Hippocampal formation (tissue), 2 donors: ENCODE measurements around the gene NHLRC2.
"Not testable (repeated sequence)": the region's sequence is repeated elsewhere in the genome, so short reads cannot be mapped to it uniquely, and the experiment has no call there.

Experiments
- DNase-seq, 2 donors: peaks; one replicate each; lab custom pipeline; 2025; lab: John Stamatoyannopoulos, UW

The NHLRC2 gene, protein sequence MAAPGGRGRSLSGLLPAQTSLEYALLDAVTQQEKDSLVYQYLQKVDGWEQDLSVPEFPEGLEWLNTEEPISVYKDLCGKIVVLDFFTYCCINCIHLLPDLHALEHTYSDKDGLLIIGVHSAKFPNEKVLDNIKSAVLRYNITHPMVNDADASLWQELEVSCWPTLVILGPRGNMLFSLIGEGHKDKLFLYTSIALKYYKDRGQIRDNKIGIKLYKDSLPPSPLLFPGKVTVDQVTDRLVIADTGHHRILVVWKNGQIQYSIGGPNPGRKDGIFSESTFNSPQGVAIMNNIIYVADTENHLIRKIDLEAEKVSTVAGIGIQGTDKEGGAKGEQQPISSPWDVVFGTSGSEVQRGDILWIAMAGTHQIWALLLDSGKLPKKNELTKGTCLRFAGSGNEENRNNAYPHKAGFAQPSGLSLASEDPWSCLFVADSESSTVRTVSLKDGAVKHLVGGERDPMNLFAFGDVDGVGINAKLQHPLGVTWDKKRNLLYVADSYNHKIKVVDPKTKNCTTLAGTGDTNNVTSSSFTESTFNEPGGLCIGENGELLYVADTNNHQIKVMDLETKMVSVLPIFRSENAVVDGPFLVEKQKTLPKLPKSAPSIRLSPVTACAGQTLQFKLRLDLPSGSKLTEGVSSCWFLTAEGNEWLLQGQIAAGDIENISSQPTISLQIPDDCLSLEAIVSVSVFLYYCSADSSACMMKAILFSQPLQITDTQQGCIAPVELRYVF

GRCh38 chr10:113854013-113854760 lies at the start of gene NHLRC2, which contains the start of gene DCLRE1A:
Gene NHLRC2 (plus strand): TSS chr10:113854661. CDS start chr10:113854873, 212 bp downstream.
Gene DCLRE1A (minus strand): TSS chr10:113854082. CDS start chr10:113853182, 900 bp downstream.
- DNase-seq, result peak; percentile 74 to 81

GRCh38 chr10:113806503-113806902 lies 48.0 kb upstream of the NHLRC2 start:
- DNase-seq, result no peak

DNA sequence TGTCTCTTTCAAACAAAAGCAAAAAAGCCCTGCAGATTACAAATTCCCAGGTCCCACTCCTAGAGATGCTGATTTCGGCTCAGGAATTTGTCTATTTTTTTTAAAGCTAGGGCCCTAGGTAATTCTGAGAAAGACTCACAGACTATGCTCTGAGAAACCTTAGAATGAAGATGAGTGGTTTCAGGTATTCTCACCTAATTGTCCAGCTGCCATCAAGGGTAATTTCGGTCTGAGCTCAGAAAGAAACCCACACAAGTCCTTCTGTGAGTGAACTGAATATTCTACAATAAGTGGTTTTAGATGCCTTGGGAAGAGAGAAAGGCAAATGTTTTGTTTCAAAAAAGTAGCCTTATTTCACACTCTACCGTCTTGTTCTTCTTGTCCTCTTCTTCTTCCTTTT lies 46.3 kb upstream of the NHLRC2 start:
- no peak for DNase-seq

- DNase-seq, result not testable (repeated sequence)
Measured at GRCh38 chr10:113814700-113815099, 39.8 kb upstream of the NHLRC2 start.

DNA sequence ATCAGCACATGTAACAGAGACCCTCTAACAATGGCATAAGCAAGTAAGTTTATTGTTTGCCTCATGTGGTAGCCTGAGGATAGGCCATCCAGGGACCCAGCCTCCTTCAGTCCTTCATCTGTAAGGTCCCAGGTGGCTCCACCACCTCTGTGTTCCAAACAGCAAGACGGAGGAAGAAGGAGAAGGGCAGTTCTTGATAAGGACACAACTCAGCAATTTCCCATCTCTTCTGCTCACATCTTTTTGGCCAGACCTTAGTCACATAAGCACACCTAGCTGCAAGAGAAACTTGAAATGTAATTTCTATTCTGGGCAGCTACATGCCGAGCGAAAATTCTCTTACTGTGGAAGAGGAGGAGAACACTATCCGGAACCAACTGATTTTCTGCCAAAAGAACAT lies 34.5 kb upstream of the NHLRC2 start:
- no peak for DNase-seq

DNA sequence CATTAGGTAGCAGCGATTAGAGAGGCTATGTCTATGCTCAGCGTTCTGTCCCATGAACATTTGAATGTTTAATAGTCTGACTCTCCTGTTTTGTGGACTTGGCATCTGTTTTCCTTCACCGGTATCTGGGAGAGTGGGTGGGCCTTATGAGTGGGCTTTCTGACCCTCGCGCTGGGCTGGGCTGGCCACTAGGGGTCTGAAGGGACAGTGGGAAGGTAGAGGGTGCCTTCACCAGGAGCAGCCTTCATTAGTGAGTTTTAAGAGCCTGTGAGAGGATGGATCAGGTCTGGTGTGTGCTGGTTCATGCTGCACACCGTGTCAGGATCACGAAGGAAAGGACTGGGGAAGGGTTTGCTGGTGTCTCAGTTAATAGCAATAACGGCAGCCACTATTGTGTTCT lies 34.0 kb upstream of the NHLRC2 start:
- DNase-seq, result no peak

- not testable (repeated sequence) for DNase-seq
Measured at GRCh38 chr10:113821306-113821705, 33.2 kb upstream of the NHLRC2 start.

DNA sequence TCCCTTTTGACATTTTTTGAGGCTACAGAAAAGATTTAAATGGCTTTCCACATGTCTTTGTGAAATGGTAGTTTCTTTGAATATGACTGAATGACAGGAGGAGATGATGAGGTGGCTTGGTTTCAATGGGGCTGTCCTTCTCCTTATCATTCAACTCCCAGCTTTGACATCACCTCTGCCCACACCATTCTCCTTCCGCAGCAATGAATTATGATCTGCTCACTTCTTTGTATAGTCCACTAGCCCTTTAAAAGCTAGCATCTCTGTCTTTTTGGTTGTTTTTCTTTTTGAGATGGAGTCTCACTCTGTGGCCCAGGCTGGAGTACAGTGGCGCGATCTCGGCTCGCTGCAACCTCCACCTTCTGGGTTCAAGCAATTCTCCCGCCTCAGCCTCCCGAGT lies 32.3 kb upstream of the NHLRC2 start:
- DNase-seq, result no peak

- no peak for DNase-seq
Measured at GRCh38 chr10:113823389-113823788, 31.1 kb upstream of the NHLRC2 start.

DNA sequence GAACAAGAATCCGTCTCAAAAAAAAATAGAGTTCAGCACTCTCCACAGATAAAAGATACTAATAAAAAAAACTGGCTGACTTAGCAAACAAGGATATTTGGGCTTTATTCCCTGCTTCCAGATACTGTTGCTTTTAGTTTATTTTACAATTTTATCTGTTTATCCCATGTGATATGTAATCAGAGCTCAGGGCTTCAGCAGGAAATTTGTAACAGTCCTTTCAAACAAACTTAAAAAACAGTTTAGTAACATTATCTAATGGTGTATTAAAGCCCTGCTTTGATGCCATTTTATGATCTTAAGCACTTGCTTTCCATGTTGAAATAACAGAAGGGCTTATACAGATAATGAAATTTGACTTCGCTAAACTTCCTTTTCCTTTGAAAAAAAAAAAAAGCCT lies 28.7 kb upstream of the NHLRC2 start:
- no peak for DNase-seq

- not testable (repeated sequence) for DNase-seq
Measured at GRCh38 chr10:113828567-113828966, 25.9 kb upstream of the NHLRC2 start.

DNA sequence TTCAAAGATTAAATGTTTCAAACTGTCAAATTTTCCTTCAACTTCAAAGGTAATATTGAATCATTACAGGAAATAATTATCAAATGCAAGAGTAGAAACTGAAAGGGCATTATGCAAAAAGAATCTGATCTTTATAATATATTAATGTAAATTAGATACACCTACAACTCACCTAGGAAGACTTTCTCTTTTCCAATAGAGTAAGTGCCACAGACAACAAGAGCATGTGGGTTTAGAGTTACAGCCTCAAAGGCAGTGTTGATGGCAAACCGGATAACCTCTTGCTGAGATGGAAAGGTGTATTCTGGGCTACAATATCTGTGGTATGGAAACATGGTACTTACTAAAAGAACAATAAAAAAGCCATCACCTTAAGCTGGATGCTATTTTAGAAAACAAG lies 12.3 kb upstream of the NHLRC2 start:
- DNase-seq, result no peak

GRCh38 chr10:113843972-113844485 lies 10.4 kb upstream of the NHLRC2 start:
- no peak for DNase-seq

DNA sequence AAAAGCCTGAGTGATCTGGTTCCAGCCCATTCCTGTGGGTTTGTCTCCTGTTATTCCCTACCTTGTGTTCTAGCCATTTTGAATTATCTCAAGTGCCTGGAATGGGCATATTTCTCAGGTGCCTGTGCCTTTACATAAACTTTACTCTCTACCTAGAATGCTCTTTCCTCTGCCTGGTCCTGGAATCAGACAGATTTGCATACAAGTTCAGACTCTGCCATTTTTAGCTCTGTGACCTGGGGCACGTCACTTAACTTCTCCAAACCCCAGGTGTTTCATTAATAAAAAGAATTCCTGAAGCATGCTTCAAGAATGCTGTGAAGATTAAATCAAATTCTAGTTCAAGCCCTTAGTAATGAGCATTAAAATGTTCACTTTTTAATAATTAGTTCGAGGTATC lies 8.4 kb upstream of the NHLRC2 start:
- DNase-seq, result no peak

GRCh38 chr10:113849140-113849803 lies 5.2 kb upstream of the NHLRC2 start:
- DNase-seq, result no peak

- DNase-seq, result no peak
Measured at GRCh38 chr10:113849946-113850345, 4.5 kb upstream of the NHLRC2 start.

GRCh38 chr10:113853578-113854012 lies 866 bp upstream of the NHLRC2 start:
- no peak for DNase-seq

DNA sequence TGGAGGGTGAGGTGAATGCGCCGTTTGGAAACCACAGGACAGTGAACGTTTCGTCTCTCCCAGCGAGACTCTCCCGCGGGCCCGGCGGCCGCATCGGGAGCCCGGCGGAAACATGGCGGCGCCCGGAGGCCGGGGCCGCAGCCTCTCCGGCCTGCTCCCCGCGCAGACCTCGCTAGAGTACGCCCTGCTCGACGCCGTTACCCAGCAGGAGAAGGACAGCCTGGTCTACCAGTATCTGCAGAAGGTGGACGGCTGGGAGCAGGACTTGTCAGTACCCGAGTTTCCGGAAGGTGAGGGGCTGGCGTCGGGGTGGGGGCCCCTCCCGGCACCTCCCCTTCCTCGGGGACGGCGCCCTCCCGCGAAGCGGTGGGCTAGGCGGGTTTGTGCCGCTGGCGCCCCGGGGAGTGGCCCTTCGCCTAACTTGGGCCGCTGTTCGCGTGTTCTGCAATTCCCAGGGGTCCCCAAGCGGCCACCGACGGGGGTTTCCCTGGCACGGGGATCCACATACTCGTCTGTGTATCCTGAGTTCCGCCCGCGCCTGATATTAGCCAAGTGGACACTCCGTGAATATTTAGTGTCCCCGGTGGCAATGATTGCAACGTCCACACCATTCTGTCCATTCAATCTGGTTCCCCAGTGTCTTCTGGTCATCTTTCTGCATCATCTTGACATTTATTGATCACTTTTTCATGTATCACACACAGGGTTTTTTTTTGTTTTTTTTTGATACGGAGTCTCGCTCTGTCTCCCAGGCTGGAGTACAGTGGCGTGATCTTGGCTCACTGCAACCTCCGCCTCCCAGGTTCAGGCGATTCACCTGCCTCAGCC lies 514 bp downstream of the NHLRC2 start:
- peak in 1 of 2 donors; percentile 67 for DNase-seq

GRCh38 chr10:113856563-113856962 lies 2.1 kb downstream of the NHLRC2 start:
- DNase-seq, result no peak

- no peak for DNase-seq
Measured at GRCh38 chr10:113857210-113857609, 2.7 kb downstream of the NHLRC2 start.

GRCh38 chr10:113858541-113858940 lies 4.1 kb downstream of the NHLRC2 start:
- DNase-seq, result no peak
